ENCODE measurements around the gene SEMA6A.

The SEMA6A gene

DNA sequence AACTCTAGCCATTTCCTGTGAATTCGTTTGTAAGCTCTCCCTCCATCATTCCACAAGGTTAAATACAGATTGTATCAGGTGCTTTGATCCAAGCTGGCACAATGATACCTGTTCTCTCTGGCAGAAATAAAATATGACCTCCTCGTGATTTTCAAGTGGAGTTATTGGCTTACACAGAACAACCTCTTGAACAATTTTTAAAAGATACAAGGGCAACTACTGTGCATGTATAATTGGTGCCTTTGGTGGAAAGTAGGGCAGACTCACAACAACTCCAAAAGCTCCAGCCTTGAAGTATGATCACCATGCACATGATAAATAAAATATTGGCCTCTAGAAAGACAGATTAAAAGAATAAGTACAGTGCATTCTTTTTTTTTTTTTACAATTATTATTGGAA, 106.0 kb downstream of the SEMA6A start:
- Mint-ChIP-seq H3K9me3 (peaks cover 7% of the 10 kb centered on the region), H3K4me3 (no peak overlapping the region), H3K27ac (no peak overlapping the region), H3K4me1 (ENCODE audit: low read depth) (peaks cover 4% of the 10 kb centered on the region), H3K36me3 (ENCODE audit: low read depth) (no peaks in the 10 kb centered on the region), H3K27me3 (ENCODE audit: low read depth) (no peaks in the 10 kb centered on the region)

DNA sequence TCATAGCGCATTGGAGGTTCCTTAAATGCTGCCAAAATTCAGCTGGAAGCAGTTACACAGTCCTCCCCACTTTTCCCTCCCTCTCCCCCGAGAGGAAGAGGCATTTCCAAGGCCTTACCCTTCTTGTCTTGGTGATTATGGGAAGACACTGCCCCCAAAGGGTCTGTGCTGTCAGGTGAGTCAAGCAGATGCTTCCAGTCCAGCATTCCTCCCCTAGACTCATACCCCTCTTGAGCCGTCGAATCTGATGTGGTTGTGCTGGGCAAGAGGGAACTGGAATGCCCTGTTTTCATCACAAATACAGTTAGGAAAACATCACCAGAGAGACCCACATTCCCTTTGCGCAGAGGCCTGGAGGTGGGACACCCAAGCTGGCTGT, 107.2 kb downstream of the SEMA6A start:
- no peak overlapping the region for H3K27ac Mint-ChIP-seq
- H3K36me3 Mint-ChIP-seq (ENCODE audit: low read depth) = no peaks in the 10 kb centered on the region
- H3K4me1 Mint-ChIP-seq (ENCODE audit: low read depth) = peaks cover 4% of the 10 kb centered on the region
- peaks cover 7% of the 10 kb centered on the region for H3K9me3 Mint-ChIP-seq
- H3K4me3 Mint-ChIP-seq = no peak overlapping the region
- no peaks in the 10 kb centered on the region for H3K27me3 Mint-ChIP-seq (ENCODE audit: low read depth)

DNA sequence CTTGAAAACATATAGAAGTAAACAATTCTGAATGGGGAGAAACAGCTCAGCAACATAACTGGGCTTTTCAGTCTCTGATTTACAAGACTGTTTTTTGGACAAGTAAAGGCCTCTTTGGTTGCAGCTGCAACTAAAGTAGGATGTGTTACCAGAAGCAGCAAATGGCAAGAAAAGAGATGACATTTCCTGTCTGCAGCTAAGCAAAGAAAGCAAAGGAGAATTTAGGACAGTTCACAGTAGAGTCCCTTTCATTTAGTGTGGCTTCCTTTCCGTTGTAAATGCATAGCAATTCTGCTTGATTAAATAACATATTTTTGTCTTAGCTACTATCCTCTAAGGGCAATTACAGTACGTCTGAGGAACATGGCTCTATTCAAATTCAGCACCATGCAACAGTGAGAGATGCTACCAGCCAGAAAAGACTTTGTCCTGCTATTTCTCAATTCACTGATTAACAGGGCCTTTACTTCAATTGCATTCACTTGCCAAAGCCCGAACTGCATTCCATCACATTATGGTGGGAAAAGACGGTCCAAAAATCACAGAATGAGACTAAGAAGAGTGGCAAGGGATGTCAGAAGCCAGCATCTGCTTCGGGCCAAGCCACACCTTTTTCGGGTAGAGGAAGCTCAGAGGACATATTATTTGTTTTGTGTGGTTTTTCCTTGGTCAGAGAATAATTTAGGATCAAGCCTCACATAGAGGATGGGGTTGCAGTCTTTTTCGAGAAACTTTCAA, 107.7 kb downstream of the SEMA6A start:
- H3K27me3 Mint-ChIP-seq (ENCODE audit: low read depth) = no peaks in the 10 kb centered on the region
- H3K4me3 Mint-ChIP-seq = no peak overlapping the region
- no peak overlapping the region for H3K27ac Mint-ChIP-seq
- peaks cover 4% of the 10 kb centered on the region for H3K4me1 Mint-ChIP-seq (ENCODE audit: low read depth)
- peaks cover 7% of the 10 kb centered on the region for H3K9me3 Mint-ChIP-seq
- no peaks in the 10 kb centered on the region for H3K36me3 Mint-ChIP-seq (ENCODE audit: low read depth)

DNA sequence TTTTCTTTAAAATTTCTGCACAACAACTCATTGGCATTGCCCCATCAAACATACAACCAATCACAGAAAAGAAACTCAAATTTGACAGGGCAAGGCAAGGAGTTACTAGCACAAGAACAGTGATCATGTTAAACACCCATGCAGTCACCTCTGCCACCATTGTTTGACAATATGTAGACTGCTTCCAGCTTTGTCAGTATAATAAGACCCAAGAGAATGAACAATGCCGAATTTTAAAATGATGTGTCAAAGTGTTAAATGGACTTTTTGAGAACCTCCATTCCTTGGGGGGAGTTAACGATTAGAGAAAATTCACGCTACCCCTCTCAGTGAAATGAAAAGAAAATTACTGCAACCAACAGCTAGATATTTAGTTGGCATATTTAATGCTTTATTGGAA, 109.2 kb downstream of the SEMA6A start:
- no peak overlapping the region for H3K4me3 Mint-ChIP-seq
- no peaks in the 10 kb centered on the region for H3K36me3 Mint-ChIP-seq (ENCODE audit: low read depth)
- H3K27ac Mint-ChIP-seq = no peak overlapping the region
- peaks cover 7% of the 10 kb centered on the region for H3K9me3 Mint-ChIP-seq
- H3K27me3 Mint-ChIP-seq (ENCODE audit: low read depth) = no peaks in the 10 kb centered on the region
- peaks cover 4% of the 10 kb centered on the region for H3K4me1 Mint-ChIP-seq (ENCODE audit: low read depth)

DNA sequence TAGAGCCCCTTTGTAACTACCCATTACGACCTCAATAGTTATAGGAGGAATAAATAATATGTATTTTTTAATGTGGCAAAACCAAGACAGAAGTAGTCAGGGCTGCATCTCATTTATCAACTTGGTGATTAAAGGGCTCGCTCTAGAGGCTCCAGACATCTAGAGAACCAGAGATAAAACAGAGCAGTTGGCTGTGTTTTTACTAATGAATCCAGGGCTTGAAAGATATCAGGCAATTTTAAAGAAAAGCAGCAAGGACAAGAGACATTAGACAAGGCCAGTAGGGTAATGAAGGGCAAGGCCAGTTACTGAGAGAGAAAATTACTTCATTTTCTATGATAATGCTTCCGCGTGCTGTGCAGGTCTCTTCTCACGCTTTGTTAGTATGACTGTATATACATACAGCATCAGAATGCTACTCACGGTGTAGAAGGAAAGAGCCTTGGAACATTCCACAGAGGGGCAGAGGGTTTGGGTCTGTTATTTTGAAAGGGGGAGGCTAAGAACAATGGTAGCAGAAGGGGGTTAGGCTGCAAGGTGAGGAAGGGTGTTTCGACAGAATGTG, 110.4 kb downstream of the SEMA6A start:
- no peak overlapping the region for H3K4me3 Mint-ChIP-seq
- no peak overlapping the region for H3K27ac Mint-ChIP-seq
- H3K4me1 Mint-ChIP-seq (ENCODE audit: low read depth) = peaks cover 4% of the 10 kb centered on the region

DNA sequence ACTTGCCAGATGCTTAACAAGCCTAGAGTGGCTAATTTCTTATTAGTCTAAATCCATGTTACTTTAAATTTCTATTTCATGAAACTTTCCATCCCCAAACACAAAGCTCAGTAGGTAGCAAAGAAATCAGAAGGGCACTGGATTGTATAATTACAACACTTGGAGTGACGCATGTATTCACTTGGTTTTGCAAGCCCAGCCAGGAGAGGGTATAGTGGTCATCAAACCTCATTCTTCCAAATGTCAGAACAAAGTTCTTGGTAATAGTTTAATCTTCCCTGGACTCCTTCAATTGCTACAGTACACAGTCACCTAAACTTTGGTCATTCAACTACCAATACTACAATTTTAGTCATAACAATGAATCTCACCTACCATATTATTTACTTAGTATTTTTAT, 112.1 kb downstream of the SEMA6A start:
- Mint-ChIP-seq H3K4me3 (no peak overlapping the region), H3K36me3 (ENCODE audit: low read depth) (no peaks in the 10 kb centered on the region), H3K9me3 (no peaks in the 10 kb centered on the region), H3K27ac (no peak overlapping the region), H3K27me3 (ENCODE audit: low read depth) (no peaks in the 10 kb centered on the region), H3K4me1 (ENCODE audit: low read depth) (peaks cover 4% of the 10 kb centered on the region)

More for the DNA sequence above, 110.4 kb downstream of the SEMA6A start:
- Mint-ChIP-seq H3K36me3 (ENCODE audit: low read depth) (no peaks in the 10 kb centered on the region), H3K27me3 (ENCODE audit: low read depth) (no peaks in the 10 kb centered on the region), H3K9me3 (peaks cover 7% of the 10 kb centered on the region)

DNA sequence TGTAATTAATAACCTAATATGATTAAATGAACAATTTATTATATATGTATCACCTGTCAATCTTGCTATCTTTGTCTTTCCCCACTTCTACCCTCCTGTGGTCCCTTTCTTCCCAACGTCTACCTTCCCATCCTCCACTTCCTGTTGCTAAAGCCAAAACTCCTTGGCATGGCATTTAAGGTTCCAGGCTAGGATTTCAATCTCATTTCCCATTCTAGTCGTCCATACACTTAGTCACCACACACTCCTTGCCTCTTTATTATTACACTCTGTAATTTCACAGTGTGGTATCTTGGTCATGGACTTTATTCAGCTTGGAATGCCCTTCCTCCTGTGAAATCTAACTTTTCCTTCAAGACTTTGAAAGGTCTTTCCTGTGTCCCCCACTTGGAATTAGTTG, 115.3 kb downstream of the SEMA6A start:
- H3K4me3 Mint-ChIP-seq = no peak overlapping the region
- H3K27ac Mint-ChIP-seq = no peak overlapping the region
- H3K27me3 Mint-ChIP-seq (ENCODE audit: low read depth) = no peaks in the 10 kb centered on the region
- no peaks in the 10 kb centered on the region for H3K4me1 Mint-ChIP-seq (ENCODE audit: low read depth)
- no peaks in the 10 kb centered on the region for H3K9me3 Mint-ChIP-seq
- no peaks in the 10 kb centered on the region for H3K36me3 Mint-ChIP-seq (ENCODE audit: low read depth)

DNA sequence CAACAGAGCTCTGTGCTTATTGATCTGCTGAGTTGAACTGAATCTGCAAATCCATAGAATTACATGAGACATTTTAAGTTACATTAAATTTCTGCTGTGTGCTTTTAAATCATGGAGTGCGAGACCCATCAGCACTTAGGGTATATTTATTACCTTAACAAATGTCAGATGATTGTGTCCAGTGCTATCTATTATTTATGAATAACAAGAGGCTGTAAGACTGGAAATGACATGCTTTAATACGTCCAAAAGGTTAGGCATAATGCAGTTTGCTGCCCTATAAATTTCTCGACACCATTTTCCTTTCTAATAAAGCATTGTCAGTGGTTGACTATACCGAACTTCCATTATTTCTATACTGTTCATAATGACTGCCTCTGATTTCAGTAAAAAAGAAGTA, 117.6 kb downstream of the SEMA6A start:
- Mint-ChIP-seq H3K36me3 (ENCODE audit: low read depth) (no peaks in the 10 kb centered on the region), H3K27ac (no peak overlapping the region), H3K9me3 (no peaks in the 10 kb centered on the region), H3K4me3 (no peak overlapping the region), H3K27me3 (ENCODE audit: low read depth) (no peaks in the 10 kb centered on the region), H3K4me1 (ENCODE audit: low read depth) (no peaks in the 10 kb centered on the region)

DNA sequence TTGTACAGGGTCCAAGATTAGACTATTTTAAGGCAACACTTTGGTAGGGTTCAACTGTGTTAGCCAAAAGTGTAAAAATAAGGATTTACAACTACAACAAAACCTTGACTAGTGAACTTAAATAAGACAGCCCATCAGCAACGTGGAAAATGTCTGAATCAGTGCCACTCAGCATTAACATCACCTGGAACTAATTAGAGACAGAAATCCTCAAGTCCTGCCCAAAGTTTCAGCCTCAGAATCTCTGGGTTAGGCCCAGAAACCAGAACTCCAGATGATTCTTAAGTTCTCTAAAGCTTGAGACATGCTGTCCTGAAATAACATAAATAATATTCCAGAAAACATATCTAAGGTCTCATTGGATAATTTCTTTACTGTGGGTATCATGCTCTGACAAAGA, 118.6 kb downstream of the SEMA6A start:
- Mint-ChIP-seq H3K36me3 (ENCODE audit: low read depth) (no peaks in the 10 kb centered on the region), H3K9me3 (no peaks in the 10 kb centered on the region), H3K4me1 (ENCODE audit: low read depth) (no peaks in the 10 kb centered on the region), H3K4me3 (no peak overlapping the region), H3K27ac (no peak overlapping the region), H3K27me3 (ENCODE audit: low read depth) (no peaks in the 10 kb centered on the region)

DNA sequence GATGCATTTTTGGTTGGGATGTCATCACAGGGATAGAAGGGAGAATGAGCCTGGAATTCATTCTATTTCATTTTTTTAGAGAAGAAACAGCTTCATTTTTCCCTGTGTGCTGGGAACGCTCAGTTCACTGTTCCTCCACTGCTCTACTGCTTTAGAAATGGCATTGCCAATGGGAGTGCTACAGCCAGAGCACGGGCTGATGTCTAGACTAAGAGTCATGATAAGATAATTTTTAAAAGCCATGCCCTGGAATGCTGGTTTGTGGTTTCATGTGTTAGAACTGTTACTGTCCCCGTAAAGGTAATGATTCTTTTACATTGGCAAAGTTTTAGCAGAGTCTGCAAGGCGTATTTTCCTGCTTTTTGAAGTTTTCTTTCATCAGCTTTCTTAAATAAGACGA, 119.6 kb downstream of the SEMA6A start:
- Mint-ChIP-seq H3K27ac (no peak overlapping the region), H3K4me3 (no peak overlapping the region)

DNA sequence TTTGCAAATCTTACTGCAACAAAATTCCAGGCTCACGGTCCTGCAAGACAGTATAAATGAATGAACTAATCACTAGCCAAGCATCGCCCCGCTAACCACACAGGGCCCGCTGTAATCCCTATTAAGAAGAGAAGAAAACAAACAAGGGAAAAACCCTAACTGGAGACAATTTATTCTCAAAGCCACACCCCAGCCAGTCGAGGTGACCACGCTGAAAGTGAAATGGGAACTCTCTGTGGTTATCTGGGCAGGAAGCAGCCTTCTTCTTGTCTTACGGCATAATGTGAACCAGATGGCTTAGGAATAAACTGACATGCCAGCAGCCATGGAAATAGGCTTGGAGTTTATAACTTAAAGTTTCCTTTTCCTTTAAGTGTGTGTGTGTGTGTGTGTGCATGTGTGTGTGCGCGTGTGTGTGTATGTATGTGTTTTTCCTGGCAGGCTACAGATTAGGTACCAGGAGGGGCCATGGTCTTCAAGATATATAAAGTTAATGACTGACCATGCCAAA, 120.2 kb downstream of the SEMA6A start:
- Mint-ChIP-seq H3K4me3 (no peak overlapping the region), H3K36me3 (ENCODE audit: low read depth) (no peaks in the 10 kb centered on the region), H3K9me3 (no peaks in the 10 kb centered on the region), H3K4me1 (ENCODE audit: low read depth) (no peaks in the 10 kb centered on the region), H3K27ac (no peak overlapping the region), H3K27me3 (ENCODE audit: low read depth) (no peaks in the 10 kb centered on the region)

More for the DNA sequence above, 119.6 kb downstream of the SEMA6A start:
- no peaks in the 10 kb centered on the region for H3K27me3 Mint-ChIP-seq (ENCODE audit: low read depth)
- no peaks in the 10 kb centered on the region for H3K4me1 Mint-ChIP-seq (ENCODE audit: low read depth)
- H3K9me3 Mint-ChIP-seq = no peaks in the 10 kb centered on the region
- no peaks in the 10 kb centered on the region for H3K36me3 Mint-ChIP-seq (ENCODE audit: low read depth)

DNA sequence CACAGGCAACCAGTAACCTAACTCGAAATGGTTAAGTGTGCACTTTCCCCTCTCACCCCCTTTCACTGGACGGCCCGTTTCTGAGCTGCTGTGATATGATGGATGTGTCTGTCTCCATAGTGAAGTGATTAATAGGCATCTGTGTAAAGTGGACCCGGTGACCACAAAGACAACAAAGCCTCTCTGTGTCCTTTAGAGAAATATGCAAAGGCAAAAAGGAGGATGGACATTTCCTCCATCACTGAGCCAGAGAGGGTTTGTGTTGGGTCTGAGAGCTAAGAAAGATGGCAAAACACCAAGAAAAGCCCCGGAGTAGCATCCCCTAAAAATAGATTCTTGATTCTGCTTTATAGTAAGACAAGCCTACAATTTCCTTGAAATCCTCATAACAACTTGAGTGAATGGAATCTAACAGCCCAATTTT, 120.6 kb downstream of the SEMA6A start:
- Mint-ChIP-seq H3K27me3 (ENCODE audit: low read depth) (no peaks in the 10 kb centered on the region), H3K27ac (no peak overlapping the region), H3K9me3 (no peaks in the 10 kb centered on the region), H3K36me3 (ENCODE audit: low read depth) (no peaks in the 10 kb centered on the region), H3K4me3 (no peak overlapping the region), H3K4me1 (ENCODE audit: low read depth) (no peaks in the 10 kb centered on the region)

DNA sequence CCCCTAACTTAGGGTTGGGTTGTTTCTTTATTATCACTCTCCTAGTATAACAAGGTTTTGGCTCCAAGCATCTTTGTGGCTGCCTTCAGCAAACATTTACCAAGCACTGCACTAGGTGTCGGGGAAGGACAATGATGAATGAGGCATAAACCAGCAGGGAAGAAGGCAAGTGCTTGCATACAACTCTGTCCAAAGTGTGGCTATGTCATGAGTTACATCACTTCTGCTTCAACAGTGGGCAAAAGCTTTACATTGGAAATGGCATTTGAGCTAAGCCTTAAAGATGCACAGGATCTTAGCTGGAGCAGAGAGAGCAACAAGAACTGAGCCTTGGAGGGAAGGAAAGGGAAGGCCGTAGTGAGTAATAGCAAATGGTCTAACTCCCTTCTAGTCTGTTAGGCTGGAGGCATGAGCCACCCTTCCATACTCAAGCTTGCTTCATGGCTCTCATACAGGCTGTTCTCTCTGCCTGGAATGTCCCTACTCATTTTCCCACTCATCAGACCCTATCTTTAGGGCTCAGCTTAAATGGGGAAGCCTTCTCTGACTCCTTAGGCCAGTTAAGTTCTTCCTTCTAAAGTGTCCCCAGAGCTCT, 121.8 kb downstream of the SEMA6A start:
- Mint-ChIP-seq H3K9me3 (no peaks in the 10 kb centered on the region), H3K27ac (no peak overlapping the region), H3K36me3 (ENCODE audit: low read depth) (no peaks in the 10 kb centered on the region), H3K27me3 (ENCODE audit: low read depth) (no peaks in the 10 kb centered on the region), H3K4me3 (no peak overlapping the region), H3K4me1 (ENCODE audit: low read depth) (no peaks in the 10 kb centered on the region)

DNA sequence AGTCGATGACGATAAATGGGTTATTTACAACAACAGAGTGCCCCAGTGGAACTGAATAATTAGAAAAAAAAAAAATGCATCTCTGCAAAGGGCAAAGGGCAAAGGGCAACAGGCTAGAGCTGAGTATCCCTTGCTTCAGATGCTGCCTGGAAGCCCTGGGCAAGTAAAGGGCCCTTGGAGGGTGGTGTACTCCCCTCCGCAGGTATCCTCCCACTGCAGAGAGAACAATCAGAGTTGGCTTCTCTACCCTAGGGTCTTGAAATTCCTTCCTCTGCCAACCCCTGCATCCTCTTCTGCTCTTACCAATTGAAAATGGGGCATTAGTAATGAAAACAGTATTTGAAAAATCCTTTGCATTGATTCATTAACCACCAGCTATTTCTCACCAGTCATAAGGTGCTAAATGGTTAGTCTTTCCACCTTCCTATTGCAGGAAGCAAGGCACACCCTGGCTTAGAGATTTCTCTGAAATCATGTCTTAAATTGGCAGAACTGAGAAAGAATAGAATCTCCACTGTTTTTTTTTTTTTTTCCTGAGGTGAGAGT, 122.6 kb downstream of the SEMA6A start:
- Mint-ChIP-seq H3K4me1 (ENCODE audit: low read depth) (no peaks in the 10 kb centered on the region), H3K27ac (no peak overlapping the region), H3K27me3 (ENCODE audit: low read depth) (no peaks in the 10 kb centered on the region), H3K36me3 (ENCODE audit: low read depth) (no peaks in the 10 kb centered on the region), H3K9me3 (no peaks in the 10 kb centered on the region), H3K4me3 (no peak overlapping the region)

DNA sequence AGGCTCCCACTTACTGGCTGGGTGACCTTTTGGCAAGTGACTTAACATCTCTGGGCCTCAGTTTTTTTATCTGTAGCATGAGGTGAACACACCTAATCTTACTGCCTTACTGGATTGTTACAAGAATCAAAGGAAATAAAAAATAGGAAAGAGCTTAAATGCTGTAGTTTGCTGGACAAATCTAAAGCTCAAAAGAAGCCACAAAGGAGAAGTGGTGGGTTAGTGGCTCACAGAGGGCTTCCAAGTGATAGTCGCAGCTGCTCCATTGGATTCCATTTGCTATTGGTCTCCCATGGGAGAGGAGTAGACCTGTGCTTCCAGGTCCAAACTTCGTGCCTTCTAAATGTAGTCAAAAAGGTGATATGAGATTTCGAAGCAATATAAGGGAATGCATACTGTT, 123.6 kb downstream of the SEMA6A start:
- no peaks in the 10 kb centered on the region for H3K27me3 Mint-ChIP-seq (ENCODE audit: low read depth)
- H3K4me3 Mint-ChIP-seq = no peak overlapping the region

More for the DNA sequence above, 123.6 kb downstream of the SEMA6A start:
- Mint-ChIP-seq H3K36me3 (ENCODE audit: low read depth) (no peaks in the 10 kb centered on the region), H3K4me1 (ENCODE audit: low read depth) (no peaks in the 10 kb centered on the region), H3K27ac (no peak overlapping the region), H3K9me3 (no peaks in the 10 kb centered on the region)
